Hindlimb muscle (tissue), 1 donor: ENCODE results near the gene WASF2. TPM values are rescaled to one million over a fixed set of nuclear protein-coding genes. Genes with fewer than 3 reads are reported as not detected.
A peak's percentile ranks its signal among the peaks of the same experiment; 100 is the strongest.
"Not testable (repeated sequence)": the region's sequence is repeated elsewhere in the genome, so short reads cannot be mapped to it uniquely, and the experiment has no call there.

ENCODE experiments used
- DNase-seq: peaks from one replicate; pipeline ENCODE4 v3.0.0-alpha.2; 2013
- polyA plus RNA-seq: library from polyadenylated mRNA; unstranded; fragments of 120-200 nt; gene quantifications from one replicate; pipeline ENCODE4 v1.2.1, GENCODE V29; 2013; ENCODE audit not compliant: insufficient read length

WASF2 gene
- polyA plus RNA-seq, 1 donor: 79.4 TPM

GRCh38 chr1:27447883-27448282, 42.1 kb downstream of the WASF2 start:
- no peak for DNase-seq

- no peak for DNase-seq
These were observed 42.6 kb downstream of the WASF2 start for GRCh38 chr1:27447399-27447798.

GRCh38 chr1:27446496-27447020, 43.4 kb downstream of the WASF2 start:
- DNase-seq: no peak

- DNase-seq: no peak
These were observed 44.6 kb downstream of the WASF2 start for GRCh38 chr1:27445177-27445936.

- no peak for DNase-seq
These were observed 45.3 kb downstream of the WASF2 start for GRCh38 chr1:27444632-27445031.

GRCh38 chr1:27439150-27439549, 50.8 kb downstream of the WASF2 start:
- DNase-seq: no peak

GRCh38 chr1:27438621-27439061, 51.3 kb downstream of the WASF2 start:
- no peak for DNase-seq

GRCh38 chr1:27436204-27437159, 53.5 kb downstream of the WASF2 start:
- DNase-seq: no peak

- DNase-seq: no peak
These were observed 54.3 kb downstream of the WASF2 start for GRCh38 chr1:27435566-27436203.

GRCh38 chr1:27433706-27434105, 56.3 kb downstream of the WASF2 start:
- no peak for DNase-seq

- DNase-seq: not testable (repeated sequence)
These were observed 57.2 kb downstream of the WASF2 start for GRCh38 chr1:27432725-27433124.

- DNase-seq: no peak
These were observed 58.4 kb downstream of the WASF2 start for GRCh38 chr1:27431601-27431940.

GRCh38 chr1:27430903-27431600, 58.9 kb downstream of the WASF2 start:
- no peak for DNase-seq

- no peak for DNase-seq
These were observed 60.9 kb downstream of the WASF2 start for GRCh38 chr1:27429029-27429425.

GRCh38 chr1:27428316-27429028, 61.5 kb downstream of the WASF2 start:
- no peak for DNase-seq

GRCh38 chr1:27427816-27428315, 62.1 kb downstream of the WASF2 start:
- no peak for DNase-seq

- no peak for DNase-seq
These were observed 62.6 kb downstream of the WASF2 start for GRCh38 chr1:27427329-27427728.

- DNase-seq: no peak
These were observed 66.3 kb downstream of the WASF2 start for GRCh38 chr1:27423709-27424108.

GRCh38 chr1:27418326-27419185, 71.4 kb downstream of the WASF2 start:
- DNase-seq: peak; percentile 85

GRCh38 chr1:27417713-27418112, 72.3 kb downstream of the WASF2 start:
- DNase-seq: no peak
